ENCODE results near the gene OR2G3.

DNA sequence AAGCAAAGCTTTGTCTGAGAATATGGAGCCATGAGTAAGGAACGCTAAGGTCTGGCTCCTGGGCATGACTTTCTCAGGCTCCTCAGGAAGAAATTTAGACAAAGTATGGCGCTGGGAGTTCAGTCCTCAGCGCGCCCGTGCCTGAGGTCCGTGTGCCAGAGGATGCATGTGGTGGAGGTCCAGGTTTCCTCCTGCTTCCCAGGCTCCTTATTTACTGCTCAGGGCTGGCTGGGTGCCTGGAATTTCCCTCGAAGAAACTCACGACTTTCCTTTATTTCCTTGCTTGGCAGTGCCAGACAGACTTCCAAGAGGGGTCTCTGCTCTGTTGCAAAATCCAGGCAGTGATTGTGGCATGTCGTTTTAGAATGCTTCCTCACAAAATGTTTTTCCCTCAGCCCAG, 43.2 kb upstream of the OR2G3 start:
- TF ChIP-seq, protein P1, sequence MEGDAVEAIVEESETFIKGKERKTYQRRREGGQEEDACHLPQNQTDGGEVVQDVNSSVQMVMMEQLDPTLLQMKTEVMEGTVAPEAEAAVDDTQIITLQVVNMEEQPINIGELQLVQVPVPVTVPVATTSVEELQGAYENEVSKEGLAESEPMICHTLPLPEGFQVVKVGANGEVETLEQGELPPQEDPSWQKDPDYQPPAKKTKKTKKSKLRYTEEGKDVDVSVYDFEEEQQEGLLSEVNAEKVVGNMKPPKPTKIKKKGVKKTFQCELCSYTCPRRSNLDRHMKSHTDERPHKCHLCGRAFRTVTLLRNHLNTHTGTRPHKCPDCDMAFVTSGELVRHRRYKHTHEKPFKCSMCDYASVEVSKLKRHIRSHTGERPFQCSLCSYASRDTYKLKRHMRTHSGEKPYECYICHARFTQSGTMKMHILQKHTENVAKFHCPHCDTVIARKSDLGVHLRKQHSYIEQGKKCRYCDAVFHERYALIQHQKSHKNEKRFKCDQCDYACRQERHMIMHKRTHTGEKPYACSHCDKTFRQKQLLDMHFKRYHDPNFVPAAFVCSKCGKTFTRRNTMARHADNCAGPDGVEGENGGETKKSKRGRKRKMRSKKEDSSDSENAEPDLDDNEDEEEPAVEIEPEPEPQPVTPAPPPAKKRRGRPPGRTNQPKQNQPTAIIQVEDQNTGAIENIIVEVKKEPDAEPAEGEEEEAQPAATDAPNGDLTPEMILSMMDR (IDR thresholded peaks at IDR 0.05): no peak
- no peak for TF ChIP-seq POLR2A (IDR thresholded peaks at IDR 0.05)

Data from heart left ventricle (tissue), 13 donors.